Activated CD4-positive, CD25-positive, alpha-beta regulatory T cell treated with anti-CD3 and anti-CD28 coated beads, Interleukin-2, amount 50 U/mL, for 16 hours (primary cell): ENCODE data around the gene TERT.
"Not testable (repeated sequence)": the region's sequence is repeated elsewhere in the genome, so short reads cannot be mapped to it uniquely, and the experiment has no call there.

Source experiments
- DNase-seq: peaks from one replicate; pipeline ENCODE4 v3.0.0-alpha.2; 2020; ENCODE audit warnings: low read depth, low spot score

Gene TERT

GRCh38 chr5:1240496-1241260, 54.2 kb downstream of the TERT start:
- DNase-seq: no peak

GRCh38 chr5:1239505-1240251, 55.2 kb downstream of the TERT start:
- DNase-seq: no peak

- no peak for DNase-seq
Observed at GRCh38 chr5:1235838-1236237, 59.0 kb downstream of the TERT start.

GRCh38 chr5:1235379-1235778, 59.5 kb downstream of the TERT start:
- no peak for DNase-seq

- no peak for DNase-seq
Observed at GRCh38 chr5:1232780-1233179, 62.1 kb downstream of the TERT start.

- no peak for DNase-seq
Observed at GRCh38 chr5:1231354-1231905, 63.4 kb downstream of the TERT start.

- DNase-seq: no peak
Observed at GRCh38 chr5:1230551-1230950, 64.3 kb downstream of the TERT start.

- DNase-seq: no peak
Observed at GRCh38 chr5:1229822-1230221, 65.0 kb downstream of the TERT start.

- not testable (repeated sequence) for DNase-seq
Observed at GRCh38 chr5:1229023-1229422, 65.8 kb downstream of the TERT start.

GRCh38 chr5:1228120-1228519, 66.7 kb downstream of the TERT start:
- no peak for DNase-seq

GRCh38 chr5:1227667-1228066, 67.2 kb downstream of the TERT start:
- DNase-seq: no peak

- DNase-seq: no peak
Observed at GRCh38 chr5:1226839-1227581, 67.9 kb downstream of the TERT start.

GRCh38 chr5:1226231-1226630, 68.6 kb downstream of the TERT start:
- no peak for DNase-seq

- DNase-seq: no peak
Observed at GRCh38 chr5:1225081-1225480, 69.8 kb downstream of the TERT start, which contains the start of gene SLC6A18. SLC6A18 (plus strand) TSS chr5:1225381; CDS start chr5:1225478, 97 bp downstream.

- no peak for DNase-seq
Observed at GRCh38 chr5:1224631-1225030, 70.2 kb downstream of the TERT start.

- DNase-seq: no peak
Observed at GRCh38 chr5:1223278-1223670, 71.6 kb downstream of the TERT start.

GRCh38 chr5:1222621-1223277, 72.1 kb downstream of the TERT start:
- no peak for DNase-seq

GRCh38 chr5:1222147-1222546, 72.7 kb downstream of the TERT start:
- DNase-seq: no peak

GRCh38 chr5:1221721-1222120, 73.1 kb downstream of the TERT start:
- DNase-seq: no peak

- DNase-seq: no peak
Observed at GRCh38 chr5:1220831-1221230, 74.0 kb downstream of the TERT start.

- DNase-seq: no peak
Observed at GRCh38 chr5:1220351-1220750, 74.5 kb downstream of the TERT start.

- no peak for DNase-seq
Observed at GRCh38 chr5:1219768-1220100, 75.1 kb downstream of the TERT start.
